ENCODE results near the gene ARFIP2. TPM values are rescaled to one million over a fixed set of nuclear protein-coding genes. Genes with fewer than 3 reads are reported as not detected.
A peak's percentile ranks its signal among the peaks of the same experiment; 100 is the strongest.

The ARFIP2 gene
- total RNA-seq, 4 donors from 2014 or later: 40.0 to 63.9 (median 49.7) TPM

GRCh38 chr11:6440906-6441358 lies 40.2 kb downstream of the ARFIP2 start, which contains the start of gene HPX:
Gene HPX, minus strand, starts transcription at chr11:6440987. Its CDS starts 24 bp downstream, at chr11:6440963.
- Histone ChIP-seq H3K4me1 (no peaks in the 10 kb centered on the region), H3K27me3 (no peaks in the 10 kb centered on the region), H3K27ac (no peak within 1 kb of the TSS), H3K9me3 (no peaks in the 10 kb centered on the region), H3K4me3 (no peak within 1 kb of the TSS), H3K36me3 (no peaks in the 10 kb centered on the region)
- WGBS, 2 donors: 51 to 61% methylated on average over 3 of the region's 3 CpGs
- no peak for TF ChIP-seq POLR2A (IDR thresholded peaks at IDR 0.05)
- TF ChIP-seq EP300 (IDR thresholded peaks at IDR 0.05): no peak
- TF ChIP-seq CTCF (IDR thresholded peaks at IDR 0.05): no peak
- DNase-seq (ENCODE audit: low spot score in 2 of 2): no peak

GRCh38 chr11:6438979-6439571 lies 42.1 kb downstream of the ARFIP2 start:
- DNase-seq (ENCODE audit: low spot score in 2 of 2): peak in 1 of 2 donors; percentile 64
- WGBS, 2 donors: 0 to 4% methylated on average over 1 of the region's 1 CpG
- H3K36me3 ChIP-seq: no peaks in the 10 kb centered on the region
- no peak overlapping the region for H3K4me3 ChIP-seq
- H3K27me3 ChIP-seq: no peaks in the 10 kb centered on the region
- no peak overlapping the region for H3K27ac ChIP-seq
- TF ChIP-seq CTCF (IDR thresholded peaks at IDR 0.05): peak; percentile 28 to 56 (median 38)
- no peak for TF ChIP-seq POLR2A (IDR thresholded peaks at IDR 0.05)
- no peaks in the 10 kb centered on the region for H3K4me1 ChIP-seq
- H3K9me3 ChIP-seq: no peaks in the 10 kb centered on the region

- no peak for DNase-seq (ENCODE audit: low spot score in 2 of 2)
- Histone ChIP-seq H3K36me3 (no peaks in the 10 kb centered on the region), H3K9me3 (no peaks in the 10 kb centered on the region), H3K27ac (no peak overlapping the region), H3K4me3 (no peak overlapping the region), H3K27me3 (no peaks in the 10 kb centered on the region), H3K4me1 (no peaks in the 10 kb centered on the region)
- TF ChIP-seq EP300 (IDR thresholded peaks at IDR 0.05) (no peak), CTCF (IDR thresholded peaks at IDR 0.05) (no peak), POLR2A (IDR thresholded peaks at IDR 0.05) (no peak)
- 51 to 52% methylated on average over 3 of the region's 3 CpGs for WGBS, 2 donors
Measured at GRCh38 chr11:6437993-6438392, 43.1 kb downstream of the ARFIP2 start.

- Histone ChIP-seq H3K9me3 (no peaks in the 10 kb centered on the region), H3K4me3 (no peak overlapping the region), H3K27ac (no peak overlapping the region), H3K4me1 (no peaks in the 10 kb centered on the region), H3K36me3 (no peaks in the 10 kb centered on the region), H3K27me3 (no peaks in the 10 kb centered on the region)
- no peak for DNase-seq (ENCODE audit: low spot score in 2 of 2)
- no peak for TF ChIP-seq CTCF (IDR thresholded peaks at IDR 0.05)
- WGBS, 2 donors: 93 to 95% methylated on average over 12 of the region's 12 CpGs
Measured at GRCh38 chr11:6437423-6437822, 43.7 kb downstream of the ARFIP2 start.

GRCh38 chr11:6433998-6434660 lies 47.0 kb downstream of the ARFIP2 start:
- WGBS, 2 donors: 74 to 80% methylated on average over 5 of the region's 5 CpGs
- Histone ChIP-seq H3K4me3 (no peak overlapping the region), H3K36me3 (peaks cover 0 to 6% (median 0%) of the 10 kb centered on the region in 3 donors), H3K4me1 (no peaks in the 10 kb centered on the region), H3K27me3 (no peaks in the 10 kb centered on the region), H3K27ac (no peak overlapping the region), H3K9me3 (no peaks in the 10 kb centered on the region)
- no peak for DNase-seq (ENCODE audit: low spot score in 2 of 2)
- no peak for TF ChIP-seq CTCF (IDR thresholded peaks at IDR 0.05)
- no peak for TF ChIP-seq EP300 (IDR thresholded peaks at IDR 0.05)
- no peak for TF ChIP-seq POLR2A (IDR thresholded peaks at IDR 0.05)
